ENCODE data around the gene ZNF619. TPM values are rescaled to one million over a fixed set of nuclear protein-coding genes. Genes with fewer than 3 reads are reported as not detected.

The ZNF619 gene
- total and polyA plus RNA-seq, 9 of the 15 experiments (the other 6 are each of a cell fraction or from before 2014, with no cell fraction given), result 1.3 to 9.1 (median 6.3) TPM

DNA sequence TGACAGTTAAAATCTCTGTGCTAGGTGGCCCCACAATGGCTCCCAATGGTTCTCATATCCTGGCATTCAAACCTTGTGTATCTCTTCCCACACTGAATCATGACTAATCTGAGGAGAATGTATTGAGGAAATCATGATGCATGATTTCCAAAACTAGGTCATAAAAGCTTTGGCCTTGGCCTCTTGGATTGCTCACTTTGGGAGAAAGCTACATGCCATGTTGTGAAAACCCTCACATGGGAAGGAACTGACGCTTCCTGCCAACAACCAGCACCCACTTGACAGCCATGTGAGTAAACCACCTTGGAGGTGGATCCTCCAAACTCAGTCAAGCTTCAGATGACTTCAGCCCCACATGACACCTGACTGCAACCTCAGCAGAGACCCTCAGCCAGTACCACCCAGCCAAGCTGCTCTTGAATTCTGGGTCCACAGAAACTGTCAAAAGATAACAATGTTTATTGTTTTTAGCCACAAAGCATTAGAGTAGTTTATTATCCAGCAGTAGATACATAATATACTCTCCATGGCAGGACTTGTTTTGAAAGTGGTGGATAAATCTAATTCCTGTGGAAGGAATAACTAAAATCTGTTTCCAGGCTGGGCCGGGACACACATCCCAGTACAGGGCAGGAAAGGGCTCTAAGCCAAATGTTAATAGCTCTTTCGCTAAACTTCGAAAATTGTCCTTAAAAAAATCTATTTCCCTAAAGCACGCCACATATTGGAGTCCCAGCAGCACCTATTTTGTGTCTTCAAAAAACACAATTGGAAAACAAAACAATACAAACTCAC, 27.9 kb downstream of the ZNF619 start:
- DNase-seq (ENCODE audit: extremely low read depth in 1 of 4, low spot score in 3 of 4), result no peak
- Histone ChIP-seq H3K9me3 (replicated peaks; ENCODE audit: control insufficient read depth, insufficient read depth, low read depth, low read length) (no peaks in the 10 kb centered on the region), H3K27me3 (ENCODE audit: control insufficient read depth in 2 of 2, insufficient read depth in 2 of 2, low read length in 2 of 2) (no peaks in the 10 kb centered on the region), H3K9me1 (ENCODE audit: control insufficient read depth, insufficient read depth, low read length) (no peaks in the 10 kb centered on the region), H4K20me1 (replicated peaks; ENCODE audit: control insufficient read depth, insufficient read depth, low read length) (no peaks in the 10 kb centered on the region), H3K36me3 (ENCODE audit: control insufficient read depth, insufficient read depth, low read length) (no peaks in the 10 kb centered on the region), H3K4me3 (peak overlapping the region; percentile 52; the same call in 1 of the 2 replicates), H3K9ac (ENCODE audit: insufficient read depth in 1 of 2, low read depth in 2 of 2, low read length in 2 of 2) (peak overlapping the region in 1 of 2 experiments; percentile 42; a peak in 1 of 4 replicates), H3K4me2 (ENCODE audit: insufficient read depth, low read length) (no peak overlapping the region), H3K79me2 (ENCODE audit: control insufficient read depth, insufficient read depth, low read length) (no peaks in the 10 kb centered on the region), H3K27ac (ENCODE audit: extremely low read depth, low read depth, low read length) (no peak overlapping the region), H3K4me1 (replicated peaks in 1 of 2; ENCODE audit: control insufficient read depth in 2 of 2, insufficient read depth in 2 of 2, low read length in 2 of 2) (peaks cover 0 to 7% of the 10 kb centered on the region in 2 experiments; a peak in 3 of 5 replicates), H2AFZ (ENCODE audit: low read depth, low read length) (peak overlapping the region; percentile 84)
- intact Hi-C loops (cut with micrococcal nuclease), result no loop called here
- BruUV-seq (replicated peaks), result no TSS peak
- ATAC-seq, result no peak
- ChIA-PET POLR2A (interaction anchor here (0.6 to 2.5 kb wide), 10 partner anchors 9 to 267 kb away, joined by 3 to 19 read pairs (median 5); partner anchors contain the start of genes ZNF619 and ZNF621), CTCF (ENCODE audit: low intra/inter-chr PET ratio) (no interaction called here)
- FAIRE-seq, result no peak
- in situ Hi-C loops (cut with MboI), result no loop called here
- TF ChIP-seq DIDO1 (tag; IDR thresholded peaks at IDR 0.05; ENCODE audit: low read depth) (no peak), HNRNPL (IDR thresholded peaks at IDR 0.05; ENCODE audit: low read depth, low read length) (no peak), TAF9B (IDR thresholded peaks at IDR 0.05; ENCODE audit: partially characterized antibody) (no peak), MEF2D (tag; conservative IDR thresholded peaks at IDR 0.05; ENCODE audit: low read depth) (no peak), KDM1A (IDR thresholded peaks at IDR 0.05) (peak; percentile 22 to 31; a peak in 2 of 4 replicates), EP300 (IDR thresholded peaks at IDR 0.05; ENCODE audit: low read length) (no peak), NFIC (IDR thresholded peaks at IDR 0.05) (no peak)
- TF ChIP-seq, protein P1, sequence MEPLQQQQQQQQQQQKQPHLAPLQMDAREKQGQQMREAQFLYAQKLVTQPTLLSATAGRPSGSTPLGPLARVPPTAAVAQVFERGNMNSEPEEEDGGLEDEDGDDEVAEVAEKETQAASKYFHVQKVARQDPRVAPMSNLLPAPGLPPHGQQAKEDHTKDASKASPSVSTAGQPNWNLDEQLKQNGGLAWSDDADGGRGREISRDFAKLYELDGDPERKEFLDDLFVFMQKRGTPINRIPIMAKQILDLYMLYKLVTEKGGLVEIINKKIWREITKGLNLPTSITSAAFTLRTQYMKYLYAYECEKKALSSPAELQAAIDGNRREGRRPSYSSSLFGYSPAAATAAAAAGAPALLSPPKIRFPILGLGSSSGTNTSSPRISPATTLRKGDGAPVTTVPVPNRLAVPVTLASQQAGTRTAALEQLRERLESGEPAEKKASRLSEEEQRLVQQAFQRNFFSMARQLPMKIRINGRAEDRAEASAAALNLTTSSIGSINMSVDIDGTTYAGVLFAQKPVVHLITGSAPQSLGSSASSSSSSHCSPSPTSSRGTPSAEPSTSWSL (CRISPR knock-in tag; IDR thresholded peaks at IDR 0.05; ENCODE audit: borderline replicate concordance), result no peak
- WGBS (ENCODE audit: insufficient coverage, low coverage, missing lambda C conversion rate), result 65% methylated on average over 5 of the region's 5 CpGs

Data from K562 (cell line).